SU-DHL-6 (cell line): ENCODE measurements around the gene DIPK1B.

ENCODE experiments used
- EZH2phosphoT487 ChIP-seq: fragments of 200-600 bp; sonication (generic), shearing (Covaris generic); conservative IDR thresholded peaks from 2 replicates; pipeline ENCODE4 v1.6.1; 2018; ENCODE audit warnings: mild to moderate bottlenecking, antibody characterized with exemption, low read length, moderate library complexity, mixed read lengths
- TF ChIP-seq, protein P1 (sequence below): fragments of 200-600 bp; sonication (generic); IDR thresholded peaks from one replicate; pipeline ENCODE4 v1.5.1; 2017; ENCODE audit warnings: antibody characterized with exemption, mild to moderate bottlenecking, low read length, moderate library complexity; ENCODE audit not compliant: insufficient read depth, poor library complexity, severe bottlenecking

DNA sequence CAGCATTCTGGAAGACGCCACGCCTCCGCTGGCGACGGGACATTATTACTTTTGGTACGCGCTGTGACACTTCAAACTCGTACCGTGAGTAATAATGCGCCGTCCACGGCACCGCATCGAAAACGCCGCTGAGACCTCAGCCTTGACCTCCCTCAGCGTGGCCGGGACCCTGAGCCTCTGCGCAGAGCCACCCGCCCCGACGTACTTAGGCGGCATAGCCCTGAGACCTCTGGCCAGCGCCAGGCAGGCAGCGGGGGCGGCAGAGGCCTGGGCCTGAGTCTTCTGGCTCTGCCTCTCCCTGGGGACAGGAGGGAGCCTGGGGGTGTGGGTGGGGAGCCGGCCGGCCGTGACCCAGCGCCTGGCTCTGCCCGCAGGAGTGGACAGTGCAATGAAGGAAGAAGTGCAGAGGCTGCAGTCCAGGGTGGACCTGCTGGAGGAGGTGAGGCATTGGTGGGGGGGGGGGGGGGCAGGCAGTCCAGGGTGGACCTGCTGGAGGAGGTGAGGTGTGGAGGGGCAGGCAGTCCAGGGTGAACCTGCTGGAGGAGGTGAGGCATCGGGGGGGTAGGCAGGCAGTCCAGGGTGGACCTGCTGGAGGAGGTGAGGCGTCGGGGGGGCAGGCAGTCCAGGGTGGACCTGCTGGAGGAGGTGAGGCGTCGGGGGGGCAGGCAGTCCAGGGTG, 41.7 kb upstream of the DIPK1B start:
- TF ChIP-seq, protein P1, sequence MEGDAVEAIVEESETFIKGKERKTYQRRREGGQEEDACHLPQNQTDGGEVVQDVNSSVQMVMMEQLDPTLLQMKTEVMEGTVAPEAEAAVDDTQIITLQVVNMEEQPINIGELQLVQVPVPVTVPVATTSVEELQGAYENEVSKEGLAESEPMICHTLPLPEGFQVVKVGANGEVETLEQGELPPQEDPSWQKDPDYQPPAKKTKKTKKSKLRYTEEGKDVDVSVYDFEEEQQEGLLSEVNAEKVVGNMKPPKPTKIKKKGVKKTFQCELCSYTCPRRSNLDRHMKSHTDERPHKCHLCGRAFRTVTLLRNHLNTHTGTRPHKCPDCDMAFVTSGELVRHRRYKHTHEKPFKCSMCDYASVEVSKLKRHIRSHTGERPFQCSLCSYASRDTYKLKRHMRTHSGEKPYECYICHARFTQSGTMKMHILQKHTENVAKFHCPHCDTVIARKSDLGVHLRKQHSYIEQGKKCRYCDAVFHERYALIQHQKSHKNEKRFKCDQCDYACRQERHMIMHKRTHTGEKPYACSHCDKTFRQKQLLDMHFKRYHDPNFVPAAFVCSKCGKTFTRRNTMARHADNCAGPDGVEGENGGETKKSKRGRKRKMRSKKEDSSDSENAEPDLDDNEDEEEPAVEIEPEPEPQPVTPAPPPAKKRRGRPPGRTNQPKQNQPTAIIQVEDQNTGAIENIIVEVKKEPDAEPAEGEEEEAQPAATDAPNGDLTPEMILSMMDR, result no peak
- TF ChIP-seq EZH2phosphoT487, result no peak
